Keratinocyte (primary cell): Measurements from ENCODE around the gene EIF5B. TPM values are rescaled to one million over a fixed set of nuclear protein-coding genes. Genes with fewer than 3 reads are reported as not detected.

Source experiments
- DNase-seq: peaks from one replicate; pipeline ENCODE4 v3.0.0-alpha.2; 2011; ENCODE audit warnings: low read depth, missing footprints, low spot score
- FAIRE-seq: peaks from 2 replicates; lab custom pipeline; 2011; peaks lifted over from hg19 to GRCh38; lab: Jason Lieb, UNC
- H2AFZ ChIP-seq: 2 replicates; pipeline ENCODE4 v1.6.0; 2012; ENCODE audit warnings: low read length, control low read depth, inconsistent platforms; ENCODE audit not compliant: control insufficient read depth
- H3K27ac ChIP-seq: 2 replicates; pipeline ENCODE4 v1.5.1; 2011; ENCODE audit warnings: low read length; ENCODE audit not compliant: control insufficient read depth, insufficient read depth
- H3K27me3 ChIP-seq: 3 replicates; pipeline ENCODE4 v1.6.0; 2011; ENCODE audit warnings: low read length; ENCODE audit not compliant: control insufficient read depth, insufficient read depth; ENCODE audit errors: extremely low read depth
- H3K36me3 ChIP-seq, 2 experiments: 2 replicates in 1 of 2; 3 replicates in 1 of 2; pipeline ENCODE4 v1.5.1; 2011; ENCODE audit warnings: low read length in 2 of 2, mild to moderate bottlenecking in 1 of 2; ENCODE audit not compliant: control insufficient read depth in 2 of 2, insufficient read depth in 2 of 2; ENCODE audit errors: extremely low read depth in 1 of 2
- H3K4me1 ChIP-seq: 3 replicates; pipeline ENCODE4 v1.5.1; 2011; ENCODE audit warnings: low read length; ENCODE audit not compliant: control insufficient read depth, insufficient read depth; ENCODE audit errors: extremely low read depth
- H3K4me2 ChIP-seq: 3 replicates; pipeline ENCODE4 v1.6.0; 2011; ENCODE audit warnings: low read depth, low read length; ENCODE audit not compliant: control insufficient read depth, insufficient read depth; ENCODE audit errors: extremely low read depth
- H3K4me3 ChIP-seq, 3 experiments: fragments of 200-600 bp in 1 of 3; sonication (generic) in 1 of 3; 2 replicates in 2 of 3; 3 replicates in 1 of 3; pipeline ENCODE4 v1.5.1; 2011 to 2016; ENCODE audit warnings: low read length in 3 of 3, mild to moderate bottlenecking in 3 of 3, control low read depth in 2 of 3, inconsistent platforms in 1 of 3, low read depth in 1 of 3, mixed read lengths in 1 of 3, mixed run types in 1 of 3, moderate library complexity in 1 of 3; ENCODE audit not compliant: control insufficient read depth in 2 of 3, insufficient read depth in 2 of 3; ENCODE audit errors: extremely low read depth in 1 of 3
- H3K79me2 ChIP-seq: 2 replicates; pipeline ENCODE4 v1.6.0; 2012; ENCODE audit warnings: low read length; ENCODE audit not compliant: control insufficient read depth, insufficient read depth
- H3K9ac ChIP-seq: 3 replicates; pipeline ENCODE4 v1.6.0; 2011; ENCODE audit warnings: low read length; ENCODE audit not compliant: control insufficient read depth, insufficient read depth; ENCODE audit errors: extremely low read depth
- H3K9me1 ChIP-seq: 3 replicates; pipeline ENCODE4 v1.6.0; 2011; ENCODE audit warnings: low read length; ENCODE audit not compliant: control insufficient read depth, insufficient read depth; ENCODE audit errors: extremely low read depth
- H3K9me3 ChIP-seq: 2 replicates; pipeline ENCODE4 v1.5.1; 2012; ENCODE audit warnings: low read depth, low read length; ENCODE audit not compliant: control insufficient read depth
- H4K20me1 ChIP-seq: 3 replicates; pipeline ENCODE4 v1.6.0; 2011; ENCODE audit warnings: low read length; ENCODE audit not compliant: control insufficient read depth, insufficient read depth; ENCODE audit errors: extremely low read depth
- EZH2 ChIP-seq: IDR thresholded peaks from one replicate; pipeline ENCODE4 v1.6.1; 2012; ENCODE audit warnings: inconsistent platforms, mild to moderate bottlenecking, low read length, moderate library complexity
- dilution Hi-C: fragments of 300-500 bp; cut with MboI; formaldehyde crosslinking; loops from one replicate; pipeline ENCODE4 v1.7.0; 2020; ENCODE audit warnings: low sequenced_read_pairs; ENCODE audit not compliant: extremely low pct_ligation_motif_present
- polyA plus RNA-seq, 5 experiments: library from polyadenylated mRNA; depleted of rRNA in 3 of 5; stranded (reverse) in 3 of 5; stranded (forward) in 1 of 5; unstranded in 1 of 5; fragments of >200 nt; gene quantifications; 1 replicate in 1 of 5; 2 replicates in 3 of 5; 3 replicates in 1 of 5; pipeline versions ENCODE4 v1.2.1 to v1.2.3, GENCODE V29; 2011 to 2012; ENCODE audit warnings: missing spikeins in 2 of 5, low read depth in 1 of 5, low replicate concordance in 1 of 5
- TF ChIP-seq, protein P1 (sequence below), 3 experiments: IDR thresholded peaks in 1 of 3; conservative IDR thresholded peaks in 1 of 3; optimal IDR thresholded peaks in 1 of 3; 2 replicates in 2 of 3; 3 replicates in 1 of 3; pipeline versions ENCODE3 to v1.5.1; 2011; ENCODE audit warnings: low read length in 3 of 3, mild to moderate bottlenecking in 3 of 3, moderate library complexity in 2 of 3, control low read depth in 1 of 3, inconsistent platforms in 1 of 3; ENCODE audit not compliant: insufficient read depth in 2 of 3; ENCODE audit errors: extremely low read depth in 1 of 3

The EIF5B gene
- polyA plus RNA-seq, 1 donor (not counting 4 experiments of a cell fraction or from before 2014, with no cell fraction given): 32.6 TPM

DNA sequence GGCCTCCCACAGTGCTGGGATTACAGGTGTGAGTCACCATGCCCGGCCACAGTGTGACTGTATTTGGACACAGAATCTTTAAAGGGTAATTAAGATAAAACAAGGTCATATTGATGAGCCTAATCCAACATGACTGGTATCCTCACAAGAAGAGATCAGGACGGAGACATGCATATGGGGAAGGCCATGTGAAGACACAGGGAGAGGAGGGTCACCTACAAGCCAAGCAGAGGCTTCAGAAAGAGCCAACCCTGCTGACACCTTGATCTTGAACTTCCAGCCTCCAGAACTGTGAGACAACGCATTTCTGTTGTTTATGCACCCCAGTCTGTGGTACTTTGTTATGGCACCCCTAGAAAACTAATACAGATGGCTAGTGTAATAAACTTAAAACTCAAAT is 80.2 kb downstream of the EIF5B start:
- no peak for TF ChIP-seq EZH2
- TF ChIP-seq, protein P1, sequence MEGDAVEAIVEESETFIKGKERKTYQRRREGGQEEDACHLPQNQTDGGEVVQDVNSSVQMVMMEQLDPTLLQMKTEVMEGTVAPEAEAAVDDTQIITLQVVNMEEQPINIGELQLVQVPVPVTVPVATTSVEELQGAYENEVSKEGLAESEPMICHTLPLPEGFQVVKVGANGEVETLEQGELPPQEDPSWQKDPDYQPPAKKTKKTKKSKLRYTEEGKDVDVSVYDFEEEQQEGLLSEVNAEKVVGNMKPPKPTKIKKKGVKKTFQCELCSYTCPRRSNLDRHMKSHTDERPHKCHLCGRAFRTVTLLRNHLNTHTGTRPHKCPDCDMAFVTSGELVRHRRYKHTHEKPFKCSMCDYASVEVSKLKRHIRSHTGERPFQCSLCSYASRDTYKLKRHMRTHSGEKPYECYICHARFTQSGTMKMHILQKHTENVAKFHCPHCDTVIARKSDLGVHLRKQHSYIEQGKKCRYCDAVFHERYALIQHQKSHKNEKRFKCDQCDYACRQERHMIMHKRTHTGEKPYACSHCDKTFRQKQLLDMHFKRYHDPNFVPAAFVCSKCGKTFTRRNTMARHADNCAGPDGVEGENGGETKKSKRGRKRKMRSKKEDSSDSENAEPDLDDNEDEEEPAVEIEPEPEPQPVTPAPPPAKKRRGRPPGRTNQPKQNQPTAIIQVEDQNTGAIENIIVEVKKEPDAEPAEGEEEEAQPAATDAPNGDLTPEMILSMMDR (optimal IDR thresholded peaks at IDR 0.05 in 1 of 3, IDR thresholded peaks at IDR 0.05 in 1 of 3, conservative IDR thresholded peaks at IDR 0.05 in 1 of 3; ENCODE audit: extremely low read depth in 1 of 3, insufficient read depth in 2 of 3, low read length in 3 of 3): no peak
- H3K4me2 ChIP-seq: no peak overlapping the region
- H3K4me1 ChIP-seq: no peaks in the 10 kb centered on the region
- dilution Hi-C loops: no loop called here
- FAIRE-seq (no peak), DNase-seq (no peak)
- H4K20me1 ChIP-seq: no peaks in the 10 kb centered on the region
- no peak overlapping the region for H3K9ac ChIP-seq
- no peak overlapping the region for H3K4me3 ChIP-seq
- no peaks in the 10 kb centered on the region for H3K9me3 ChIP-seq
- H3K9me1 ChIP-seq: no peaks in the 10 kb centered on the region
- no peaks in the 10 kb centered on the region for H3K27me3 ChIP-seq
- H3K27ac ChIP-seq: no peak overlapping the region
- peaks cover 14 to 26% of the 10 kb centered on the region in 2 experiments for H3K36me3 ChIP-seq
- peaks cover 2% of the 10 kb centered on the region for H3K79me2 ChIP-seq
- no peak overlapping the region for H2AFZ ChIP-seq

DNA sequence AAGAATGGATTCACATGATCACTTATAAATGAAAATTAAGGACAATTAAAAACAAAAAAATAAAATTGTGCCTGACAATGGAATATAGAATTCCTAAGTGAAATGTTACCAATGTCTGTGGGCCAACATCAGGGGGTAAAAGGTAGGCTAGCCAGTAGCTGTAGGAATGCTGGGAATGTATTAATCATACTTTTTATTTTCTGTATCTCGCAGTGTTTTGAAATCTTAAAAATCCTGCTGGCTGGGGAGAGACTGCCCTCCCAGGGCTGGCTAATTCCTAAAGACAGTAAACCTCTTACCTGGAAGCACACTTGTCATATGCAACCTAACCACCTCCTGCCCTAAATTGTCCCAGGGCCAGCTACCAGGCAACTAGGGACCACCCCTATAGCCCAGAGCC is 82.8 kb downstream of the EIF5B start:
- no peak overlapping the region for H3K4me2 ChIP-seq
- no peak for DNase-seq
- dilution Hi-C loops: no loop called here
- no peaks in the 10 kb centered on the region for H3K9me3 ChIP-seq
- H3K27me3 ChIP-seq: no peaks in the 10 kb centered on the region
- H3K36me3 ChIP-seq: peaks cover 27 to 31% of the 10 kb centered on the region in 2 experiments
- no peaks in the 10 kb centered on the region for H3K4me1 ChIP-seq
- H3K79me2 ChIP-seq: peaks cover 10% of the 10 kb centered on the region
- TF ChIP-seq EZH2: no peak
- TF ChIP-seq, protein P1 (optimal IDR thresholded peaks at IDR 0.05 in 1 of 3, IDR thresholded peaks at IDR 0.05 in 1 of 3, conservative IDR thresholded peaks at IDR 0.05 in 1 of 3; ENCODE audit: extremely low read depth in 1 of 3, insufficient read depth in 2 of 3, low read length in 3 of 3): no peak
- H4K20me1 ChIP-seq: no peaks in the 10 kb centered on the region
- H2AFZ ChIP-seq: no peak overlapping the region
- no peak for FAIRE-seq
- no peak overlapping the region for H3K27ac ChIP-seq
- H3K4me3 ChIP-seq: no peak overlapping the region
- no peak overlapping the region for H3K9ac ChIP-seq
- no peaks in the 10 kb centered on the region for H3K9me1 ChIP-seq
